Measurements from ENCODE around the gene DNMT3B. TPM values are rescaled to one million over a fixed set of nuclear protein-coding genes. Genes with fewer than 3 reads are reported as not detected.

The DNMT3B gene
- total RNA-seq, 1 experiment from 2014 or later, result 105 TPM

DNA sequence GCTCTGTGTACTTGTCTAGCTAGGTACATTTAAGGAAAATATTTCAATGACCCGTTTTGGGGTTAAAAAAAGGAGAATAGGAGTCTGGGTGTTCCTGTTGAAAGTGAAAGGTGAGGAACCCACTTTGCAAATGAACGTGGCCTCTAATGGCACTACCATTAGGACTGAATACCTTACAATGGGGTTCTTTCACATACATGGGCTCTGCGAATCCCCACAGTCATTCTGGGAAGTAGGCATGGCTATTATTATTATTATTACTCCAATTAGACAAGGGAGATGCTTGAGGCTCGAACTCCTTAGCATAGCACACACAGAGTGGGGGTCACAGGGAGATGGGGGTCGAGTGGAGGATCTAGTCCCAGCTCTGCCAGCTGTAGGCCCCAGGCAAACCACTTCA is 6.0 kb upstream of the DNMT3B start:
- Mint-ChIP-seq H3K27ac (ENCODE audit: unreplicated experiment) (no peak overlapping the region), H3K4me3 (ENCODE audit: unreplicated experiment) (no peak overlapping the region)

DNA sequence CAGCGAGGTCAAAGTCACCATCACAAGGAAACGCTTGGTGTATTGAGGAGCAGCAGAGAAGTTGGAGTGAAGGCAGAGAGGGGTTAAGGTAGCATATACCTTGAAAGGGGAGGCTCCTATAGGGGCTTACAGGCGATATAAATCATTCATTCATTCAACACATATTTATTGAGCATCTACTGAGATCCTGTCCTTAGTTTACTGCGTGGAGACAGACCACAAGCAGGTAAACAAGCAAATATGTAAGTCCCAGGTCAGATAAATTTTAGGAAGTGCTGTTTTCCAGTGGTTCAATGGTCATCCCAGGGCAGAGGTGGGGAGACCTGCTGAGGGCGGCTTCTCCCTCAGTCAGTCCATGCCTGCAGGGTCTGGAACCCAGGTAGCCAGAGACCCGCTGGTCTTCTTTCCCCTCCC is 761 bp upstream of the DNMT3B start:
- POLR2A ChIA-PET, result interaction anchor here (0.5 to 1.2 kb wide), 3 partner anchors 18 to 58 kb away, joined by 5 to 12 read pairs (median 7); partner anchors contain the start of genes COMMD7 and MAPRE1
- TF ChIP-seq, protein P1, sequence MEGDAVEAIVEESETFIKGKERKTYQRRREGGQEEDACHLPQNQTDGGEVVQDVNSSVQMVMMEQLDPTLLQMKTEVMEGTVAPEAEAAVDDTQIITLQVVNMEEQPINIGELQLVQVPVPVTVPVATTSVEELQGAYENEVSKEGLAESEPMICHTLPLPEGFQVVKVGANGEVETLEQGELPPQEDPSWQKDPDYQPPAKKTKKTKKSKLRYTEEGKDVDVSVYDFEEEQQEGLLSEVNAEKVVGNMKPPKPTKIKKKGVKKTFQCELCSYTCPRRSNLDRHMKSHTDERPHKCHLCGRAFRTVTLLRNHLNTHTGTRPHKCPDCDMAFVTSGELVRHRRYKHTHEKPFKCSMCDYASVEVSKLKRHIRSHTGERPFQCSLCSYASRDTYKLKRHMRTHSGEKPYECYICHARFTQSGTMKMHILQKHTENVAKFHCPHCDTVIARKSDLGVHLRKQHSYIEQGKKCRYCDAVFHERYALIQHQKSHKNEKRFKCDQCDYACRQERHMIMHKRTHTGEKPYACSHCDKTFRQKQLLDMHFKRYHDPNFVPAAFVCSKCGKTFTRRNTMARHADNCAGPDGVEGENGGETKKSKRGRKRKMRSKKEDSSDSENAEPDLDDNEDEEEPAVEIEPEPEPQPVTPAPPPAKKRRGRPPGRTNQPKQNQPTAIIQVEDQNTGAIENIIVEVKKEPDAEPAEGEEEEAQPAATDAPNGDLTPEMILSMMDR (IDR thresholded peaks at IDR 0.05; ENCODE audit: insufficient read depth in 1 of 2, low read depth in 1 of 2, low read length in 1 of 2, severe bottlenecking in 1 of 2, unreplicated experiment in 1 of 2), result no peak
- no peaks in the 10 kb centered on the region for H3K36me3 ChIP-seq (ENCODE audit: control insufficient read depth, insufficient read depth, low read length)
- TSS peak; percentile 94 for BruUV-seq (replicated peaks)
- peaks cover 36% of the 10 kb centered on the region for H3K36me3 Mint-ChIP-seq (ENCODE audit: insufficient read depth, unreplicated experiment)
- CTCF ChIA-PET, result interaction anchor here (1.0 to 1.5 kb wide), 2 partner anchors 17 to 18 kb away, joined by 4 to 9 read pairs; partner anchors contain the start of gene COMMD7
- intact Hi-C loops (cut with micrococcal nuclease; ENCODE audit: unreplicated experiment), result loop anchor here (5.0 kb wide), 1 partner anchor 74 kb away; no protein-coding TSS in a partner anchor
- peak overlapping the region; percentile 84 for H3K27ac Mint-ChIP-seq (ENCODE audit: unreplicated experiment)
- H3K4me3 ChIP-seq (ENCODE audit: low read depth, low read length), result peak overlapping the region; percentile 87
- peak overlapping the region; percentile 100 for H3K4me3 Mint-ChIP-seq (ENCODE audit: unreplicated experiment)
- no peaks in the 10 kb centered on the region for H3K27me3 ChIP-seq (replicated peaks; ENCODE audit: control insufficient read depth, insufficient read depth, low read length)
- no peaks in the 10 kb centered on the region for H3K27me3 Mint-ChIP-seq (ENCODE audit: insufficient read depth, unreplicated experiment)
- H3K4me1 ChIP-seq, result peaks cover 25% of the 10 kb centered on the region
- H3K9me3 ChIP-seq, result no peaks in the 10 kb centered on the region
- peaks cover 29% of the 10 kb centered on the region for H3K4me1 Mint-ChIP-seq (ENCODE audit: low read depth, unreplicated experiment)
- no peak for DNase-seq
- no peaks in the 10 kb centered on the region for H3K9me3 Mint-ChIP-seq (ENCODE audit: unreplicated experiment)

More for the DNA sequence above, 6.0 kb upstream of the DNMT3B start:
- intact Hi-C loops (cut with micrococcal nuclease; ENCODE audit: unreplicated experiment), result no loop called here
- no peaks in the 10 kb centered on the region for H3K9me3 ChIP-seq
- no peaks in the 10 kb centered on the region for H3K27me3 ChIP-seq (replicated peaks; ENCODE audit: control insufficient read depth, insufficient read depth, low read length)
- no peaks in the 10 kb centered on the region for H3K9me3 Mint-ChIP-seq (ENCODE audit: unreplicated experiment)
- ChIA-PET POLR2A (interaction anchor here (0.6 kb wide), 1 partner anchor 122 kb away, joined by 3 read pairs; no protein-coding TSS in a partner anchor), CTCF (interaction anchor here (0.5 kb wide), 1 partner anchor 11 kb away, joined by 6 read pairs; no protein-coding TSS in a partner anchor)
- H3K36me3 ChIP-seq (ENCODE audit: control insufficient read depth, insufficient read depth, low read length), result no peaks in the 10 kb centered on the region
- H3K4me3 ChIP-seq (ENCODE audit: low read depth, low read length), result no peak overlapping the region
- no TSS peak for BruUV-seq (replicated peaks)
- DNase-seq, result no peak
- peaks cover 24% of the 10 kb centered on the region for H3K4me1 ChIP-seq
- H3K27me3 Mint-ChIP-seq (ENCODE audit: insufficient read depth, unreplicated experiment), result no peaks in the 10 kb centered on the region
- TF ChIP-seq, protein P1 (IDR thresholded peaks at IDR 0.05; ENCODE audit: insufficient read depth in 1 of 2, low read depth in 1 of 2, low read length in 1 of 2, severe bottlenecking in 1 of 2, unreplicated experiment in 1 of 2), result no peak
- H3K4me1 Mint-ChIP-seq (ENCODE audit: low read depth, unreplicated experiment), result peaks cover 19% of the 10 kb centered on the region
- H3K36me3 Mint-ChIP-seq (ENCODE audit: insufficient read depth, unreplicated experiment), result peaks cover 2% of the 10 kb centered on the region

DNA sequence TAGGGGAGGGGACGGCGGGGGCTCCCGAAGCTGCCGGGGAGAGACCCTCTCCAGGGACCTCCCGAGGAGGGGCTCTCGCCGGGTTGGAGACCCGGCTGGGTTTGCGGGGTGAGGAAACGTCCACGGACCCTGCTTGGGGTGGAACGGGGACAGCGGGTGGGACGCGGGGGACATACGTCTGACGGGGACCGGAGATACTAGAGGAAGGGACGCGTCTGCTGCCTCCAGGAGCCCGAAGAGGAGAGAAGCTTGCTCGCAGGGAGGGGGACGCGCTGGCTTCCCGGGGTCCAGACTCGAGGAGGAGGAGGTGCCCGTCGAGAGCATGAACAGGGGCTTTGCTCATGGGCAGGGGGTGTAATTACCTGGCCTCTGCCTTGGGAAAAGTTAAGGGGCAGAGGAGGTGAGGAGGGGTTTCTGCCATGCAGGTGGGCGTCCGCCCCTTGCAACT is 593 bp downstream of the DNMT3B start:
- Mint-ChIP-seq H3K4me3 (ENCODE audit: unreplicated experiment) (peak overlapping the region; percentile 100), H3K27me3 (ENCODE audit: insufficient read depth, unreplicated experiment) (no peaks in the 10 kb centered on the region), H3K36me3 (ENCODE audit: insufficient read depth, unreplicated experiment) (peaks cover 50% of the 10 kb centered on the region), H3K9me3 (ENCODE audit: unreplicated experiment) (no peaks in the 10 kb centered on the region), H3K4me1 (ENCODE audit: low read depth, unreplicated experiment) (peaks cover 38% of the 10 kb centered on the region), H3K27ac (ENCODE audit: unreplicated experiment) (peak overlapping the region; percentile 93)
- POLR2A ChIA-PET, result interaction anchor here (0.5 to 3.2 kb wide), 11 partner anchors 10 to 1154 kb away, joined by 3 to 51 read pairs (median 5); partner anchors contain the start of genes COMMD7 and MAPRE1
- H3K9me3 ChIP-seq, result no peaks in the 10 kb centered on the region
- intact Hi-C loops (cut with micrococcal nuclease; ENCODE audit: unreplicated experiment), result loop anchor here (1.0 to 5.0 kb wide), 6 partner anchors 10 to 88 kb away; no protein-coding TSS in a partner anchor
- H3K4me3 ChIP-seq (ENCODE audit: low read depth, low read length), result peak overlapping the region; percentile 87
- no peaks in the 10 kb centered on the region for H3K36me3 ChIP-seq (ENCODE audit: control insufficient read depth, insufficient read depth, low read length)
- DNase-seq, result peak in 1 of 2 experiments; percentile 68
- BruUV-seq (replicated peaks), result no TSS peak
- CTCF ChIA-PET, result interaction anchor here (0.8 to 3.7 kb wide), 12 partner anchors 14 to 89 kb away, joined by 3 to 53 read pairs (median 7); partner anchors contain the start of genes C20orf203 and COMMD7
- no peaks in the 10 kb centered on the region for H3K27me3 ChIP-seq (replicated peaks; ENCODE audit: control insufficient read depth, insufficient read depth, low read length)
- peaks cover 25% of the 10 kb centered on the region for H3K4me1 ChIP-seq
- TF ChIP-seq, protein P1 (IDR thresholded peaks at IDR 0.05; ENCODE audit: insufficient read depth in 1 of 2, low read depth in 1 of 2, low read length in 1 of 2, severe bottlenecking in 1 of 2, unreplicated experiment in 1 of 2), result no peak
